Fibroblast of skin of left quadriceps (primary cell): Measurements from ENCODE around the gene NCOA1.
A peak's percentile ranks its signal among the peaks of the same experiment; 100 is the strongest.
"Not testable (repeated sequence)": the region's sequence is repeated elsewhere in the genome, so short reads cannot be mapped to it uniquely, and the experiment has no call there.

Source experiments
- DNase-seq, 2 experiments: peaks; one replicate each; pipeline ENCODE4 v3.0.0-alpha.2; 2013; ENCODE audit warnings: low read depth in 2 of 2

NCOA1 gene

DNA sequence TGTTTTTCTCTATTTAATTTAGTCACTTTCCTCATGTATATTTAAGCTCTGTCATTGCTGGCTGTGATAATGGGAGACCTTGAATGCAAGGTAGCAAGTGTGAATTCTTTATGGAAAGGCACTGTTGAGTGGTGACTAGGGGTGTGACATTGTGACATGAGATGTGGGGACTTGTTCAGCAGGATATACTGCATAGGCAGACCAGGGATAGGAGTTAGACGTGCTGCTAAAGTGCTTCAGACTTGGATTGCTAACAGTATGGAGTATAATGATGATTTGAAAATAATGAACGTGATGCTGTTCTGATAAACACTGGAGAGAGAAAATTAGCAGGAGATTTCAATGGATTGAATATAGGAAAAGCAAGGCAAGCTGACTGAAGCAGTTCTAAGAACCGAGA lies 135.1 kb downstream of the NCOA1 start:
- no peak for DNase-seq

DNA sequence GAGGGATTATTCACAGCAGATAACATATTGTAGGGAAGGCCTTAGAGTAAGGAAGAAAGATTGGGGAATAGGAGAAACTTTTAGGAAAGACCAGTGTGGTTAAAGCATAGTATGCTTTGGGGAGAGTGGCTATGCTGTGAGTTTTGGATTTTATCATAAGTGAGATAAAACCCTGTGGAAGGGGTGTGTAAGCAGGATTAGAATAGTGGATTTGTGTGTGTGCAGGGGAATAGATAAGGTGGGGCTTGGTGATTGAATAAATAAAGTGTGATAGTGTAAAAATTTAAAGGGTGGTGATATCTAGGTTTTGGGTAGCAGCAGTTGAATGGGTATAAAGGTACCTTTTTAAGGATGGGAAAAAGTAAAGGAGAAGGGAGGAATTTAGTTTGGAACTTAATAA lies 137.7 kb downstream of the NCOA1 start:
- no peak for DNase-seq

DNA sequence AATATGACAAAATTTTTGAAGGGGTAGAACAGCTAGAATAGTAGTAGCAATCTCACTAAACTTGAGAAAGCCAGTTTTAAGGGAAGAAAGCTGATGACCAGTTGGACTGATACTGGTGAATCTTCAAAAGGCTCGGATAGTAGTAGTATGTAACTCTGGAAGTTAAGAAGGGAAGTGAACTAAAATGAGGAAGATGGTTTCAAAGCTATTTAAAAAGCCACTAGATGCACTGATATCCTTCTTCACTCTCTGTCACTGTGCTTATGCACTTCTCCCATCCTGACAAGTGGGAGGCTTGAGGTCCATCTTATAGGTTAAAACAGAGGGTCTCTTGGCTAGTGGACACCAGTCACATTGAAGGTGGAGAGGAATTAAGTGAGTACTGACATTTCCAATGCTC lies 141.1 kb downstream of the NCOA1 start:
- DNase-seq, result no peak

DNA sequence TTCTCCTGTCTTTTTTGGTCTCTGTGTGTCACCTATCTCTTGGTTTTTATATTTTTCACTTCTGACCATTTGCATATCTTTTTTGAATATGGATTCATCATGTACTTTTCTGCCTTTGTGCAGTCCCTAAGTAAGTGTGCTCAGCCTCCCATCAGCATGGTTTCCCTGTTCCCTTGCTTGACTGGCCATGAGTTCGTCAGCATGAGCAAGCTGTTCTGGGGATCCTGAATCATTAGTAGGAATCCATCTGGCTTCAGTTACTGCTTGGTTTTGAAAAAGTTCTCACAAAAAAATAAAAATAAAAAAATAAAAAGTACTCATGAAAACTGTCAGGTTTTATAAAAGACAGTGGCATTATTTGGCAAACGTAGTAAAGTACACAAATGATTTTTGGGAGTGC lies 144.1 kb downstream of the NCOA1 start:
- peak in 1 of 2 experiments; percentile 7 for DNase-seq

DNA sequence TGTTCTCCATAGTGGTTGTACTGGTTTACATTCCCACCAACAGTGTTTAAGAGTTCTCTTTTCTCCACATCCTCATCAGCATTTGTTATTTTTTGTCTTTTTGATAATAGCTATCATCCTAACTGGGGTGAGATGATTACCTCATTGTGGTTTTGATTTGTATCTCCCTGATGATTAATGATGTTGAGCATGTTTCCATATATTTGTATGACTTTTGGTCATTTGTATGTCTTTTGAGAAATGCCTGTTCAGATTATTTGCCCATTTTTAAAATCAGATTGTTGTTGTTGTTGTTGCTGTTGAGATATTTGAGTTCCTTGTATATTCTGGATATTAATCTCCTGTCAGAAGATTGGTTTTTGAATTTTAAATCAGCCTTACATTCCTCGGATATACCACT lies 147.5 kb downstream of the NCOA1 start:
- no peak for DNase-seq

DNA sequence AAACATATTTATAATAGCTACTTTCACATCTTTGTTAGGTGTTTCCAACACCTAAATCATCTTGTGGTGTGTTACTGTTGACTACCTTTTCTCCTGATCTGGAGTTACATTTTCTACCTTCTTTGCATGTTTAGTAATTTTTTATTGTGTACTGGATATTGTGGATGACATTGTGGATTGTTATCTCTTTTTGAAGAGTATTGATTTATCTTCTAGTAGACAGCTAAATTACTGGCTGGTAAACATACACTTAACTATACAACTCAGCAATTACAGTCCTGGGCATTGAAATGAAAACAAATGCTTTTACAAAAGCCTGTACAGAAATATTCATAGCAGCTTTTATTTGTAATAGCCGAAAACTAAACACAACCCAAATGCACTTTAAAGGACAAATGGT lies 151.3 kb downstream of the NCOA1 start:
- no peak for DNase-seq

DNA sequence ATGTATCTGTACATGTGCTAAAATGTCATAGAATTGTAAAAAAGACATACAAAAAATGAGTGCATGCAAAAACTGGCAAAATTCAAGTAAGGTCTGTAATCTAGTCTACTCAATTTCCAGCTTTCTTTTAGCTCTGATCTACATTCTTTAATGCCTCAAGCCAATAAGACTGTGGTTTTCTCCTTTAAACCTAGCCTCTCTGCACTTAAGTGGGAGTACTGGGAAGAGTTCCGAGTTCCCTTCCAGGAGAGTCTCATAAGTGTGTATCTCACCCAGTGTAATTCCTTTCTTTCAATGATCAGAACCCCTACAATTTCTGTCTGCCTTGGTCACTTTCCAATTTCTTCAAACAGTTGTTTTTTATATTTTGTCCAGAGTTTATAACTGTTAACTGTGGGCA lies 152.0 kb downstream of the NCOA1 start:
- no peak for DNase-seq

DNA sequence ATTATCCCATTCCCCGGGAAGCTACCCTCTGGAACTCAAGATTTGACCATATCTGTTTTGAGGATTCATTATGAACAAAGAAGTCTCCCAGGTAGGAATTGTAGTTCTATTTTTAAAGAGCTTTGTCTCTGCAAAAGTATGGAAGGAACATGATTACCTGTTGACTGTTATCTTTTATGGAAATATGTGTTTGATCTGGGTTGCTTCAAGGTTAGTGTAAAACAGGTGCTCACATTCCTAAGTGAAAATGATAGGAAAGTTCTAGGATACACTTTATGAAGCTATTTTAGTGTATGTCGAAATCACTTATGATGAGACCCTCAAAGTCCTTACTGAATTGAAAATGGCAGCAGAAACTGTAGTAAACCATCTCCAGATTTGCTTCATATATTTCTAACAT lies 153.0 kb downstream of the NCOA1 start:
- DNase-seq, result no peak

DNA sequence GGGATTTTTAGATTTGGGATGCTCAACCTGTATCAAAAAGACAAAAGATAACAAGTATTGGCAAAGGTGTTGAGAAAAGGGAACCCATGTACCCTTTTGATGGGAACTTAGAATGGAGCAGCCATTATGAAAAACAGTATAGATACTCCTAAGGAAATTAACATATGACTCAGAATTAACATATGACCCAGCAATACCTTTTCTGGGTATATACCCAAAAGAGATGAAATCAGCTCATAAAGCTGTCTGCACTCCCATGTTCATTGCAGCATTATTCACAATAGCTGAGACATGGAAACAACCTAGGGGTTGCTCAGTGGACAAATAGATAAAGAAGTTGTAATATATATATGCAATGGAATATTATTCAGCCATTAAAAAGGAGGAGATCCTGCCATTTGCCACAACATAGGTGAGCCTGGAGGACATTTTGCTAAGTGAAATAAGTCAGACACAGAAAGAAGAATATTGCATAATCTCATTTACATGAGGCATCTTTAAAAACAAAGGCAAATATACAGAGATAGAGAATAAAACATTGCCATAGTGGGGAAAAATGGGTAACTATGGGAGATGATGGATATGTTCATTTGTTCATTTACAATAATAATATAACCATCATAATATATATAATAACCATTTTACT lies 160.1 kb downstream of the NCOA1 start:
- DNase-seq, result no peak

DNA sequence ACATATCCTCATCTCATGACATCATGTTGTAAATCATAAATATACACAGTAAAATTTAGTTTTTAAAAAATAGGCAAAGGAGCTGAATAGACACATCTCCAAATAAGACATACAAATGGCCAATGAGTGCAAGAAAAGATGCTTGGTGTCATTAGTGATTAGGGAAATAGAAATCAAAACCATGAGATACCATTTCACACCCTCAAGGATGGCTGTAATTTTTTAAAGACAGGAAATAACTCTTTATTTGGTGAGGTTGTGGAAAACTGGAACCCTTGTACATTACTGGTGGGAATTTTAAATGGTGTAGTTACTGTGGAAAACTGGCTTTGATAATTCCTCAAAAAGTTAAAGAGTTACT lies 160.6 kb downstream of the NCOA1 start:
- DNase-seq, result no peak

DNA sequence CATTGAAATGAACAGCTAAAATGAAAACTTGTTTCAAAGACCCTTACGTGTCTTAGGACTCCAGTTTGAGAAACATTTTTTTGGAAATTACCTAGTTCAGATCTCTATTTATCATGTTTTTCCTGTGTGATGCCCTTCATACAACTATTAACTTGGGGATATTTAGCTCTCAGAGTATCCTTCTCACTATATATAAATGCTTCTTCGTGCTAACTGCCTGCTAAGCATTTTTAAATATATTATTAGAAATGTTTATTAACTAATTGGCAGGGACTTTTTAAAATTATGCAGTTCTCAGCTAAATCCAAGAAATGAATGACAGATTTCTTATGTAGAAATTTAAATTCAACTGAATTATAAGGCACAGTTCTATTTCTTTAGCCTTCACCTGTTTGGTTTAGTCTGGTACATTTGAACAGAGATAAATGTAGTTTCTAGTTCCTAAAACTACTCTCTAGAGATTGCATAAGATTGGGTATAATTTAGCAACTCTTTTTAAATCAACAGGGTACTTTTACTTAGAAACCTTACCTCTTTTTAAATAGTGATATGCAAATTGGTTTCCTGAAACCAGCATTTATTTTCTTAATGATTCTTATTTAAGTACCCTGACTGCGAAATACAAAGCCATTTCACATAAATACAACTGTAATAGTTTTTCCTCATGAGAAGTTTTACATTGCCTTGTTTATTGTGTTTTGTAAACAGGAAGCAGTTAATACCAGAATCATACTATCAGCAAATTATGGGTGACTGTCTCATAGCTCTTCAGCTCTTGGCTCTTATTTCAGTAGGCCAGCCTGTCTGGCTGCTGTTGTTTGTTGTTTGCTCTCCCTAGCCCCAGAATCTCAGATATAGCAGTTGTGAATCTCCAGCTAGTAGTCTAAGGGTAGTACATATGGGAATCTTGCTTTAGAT lies 161.5 kb downstream of the NCOA1 start:
- DNase-seq, result no peak

DNA sequence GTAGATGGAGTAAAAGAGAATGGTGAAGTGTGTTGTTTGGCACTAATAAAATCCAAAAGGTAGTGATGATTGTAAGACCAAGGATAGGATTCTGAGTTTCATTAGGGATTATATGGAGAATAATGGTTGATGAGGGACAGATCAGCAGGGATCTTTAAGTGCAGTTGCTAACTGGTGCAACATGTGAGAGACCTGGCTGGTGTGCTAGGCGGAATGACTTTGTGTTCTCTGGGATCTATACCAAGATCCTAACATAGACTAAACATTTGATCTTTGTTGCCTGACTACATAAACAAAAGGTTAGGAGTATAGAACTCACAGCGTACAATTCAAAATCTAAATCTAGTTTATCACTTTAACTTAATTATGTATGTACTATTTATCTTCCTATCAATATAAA lies 166.8 kb downstream of the NCOA1 start:
- DNase-seq, result no peak

DNA sequence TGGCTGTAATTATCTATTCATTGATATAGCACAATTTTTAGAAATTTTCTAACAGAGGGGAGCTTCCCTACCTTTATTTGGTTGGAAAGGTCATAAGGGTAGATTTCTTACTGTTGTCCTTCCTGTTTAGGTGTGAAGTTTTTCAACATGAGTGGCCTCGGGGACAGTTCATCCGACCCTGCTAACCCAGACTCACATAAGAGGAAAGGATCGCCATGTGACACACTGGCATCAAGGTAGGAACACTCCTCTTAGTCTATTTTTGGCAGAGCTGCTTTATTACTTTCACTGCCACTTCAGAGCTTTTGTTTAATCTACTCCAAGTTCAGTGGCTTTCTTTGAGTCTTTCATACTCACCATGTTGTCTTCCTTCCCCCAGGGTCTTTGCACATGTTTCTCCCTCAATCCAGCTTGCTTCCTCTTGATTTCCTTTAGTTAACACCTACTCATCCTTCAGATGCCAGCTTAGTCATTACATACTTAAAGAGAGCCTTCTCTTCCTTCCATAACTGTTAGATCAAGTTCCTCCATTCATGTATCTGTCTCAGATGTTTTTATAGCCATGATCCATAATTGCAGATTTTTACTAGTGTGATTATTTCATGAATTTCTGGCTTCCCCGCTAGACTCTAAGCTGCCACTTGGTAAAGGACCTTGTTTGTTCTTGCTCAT lies 167.6 kb downstream of the NCOA1 start:
- no peak for DNase-seq

DNA sequence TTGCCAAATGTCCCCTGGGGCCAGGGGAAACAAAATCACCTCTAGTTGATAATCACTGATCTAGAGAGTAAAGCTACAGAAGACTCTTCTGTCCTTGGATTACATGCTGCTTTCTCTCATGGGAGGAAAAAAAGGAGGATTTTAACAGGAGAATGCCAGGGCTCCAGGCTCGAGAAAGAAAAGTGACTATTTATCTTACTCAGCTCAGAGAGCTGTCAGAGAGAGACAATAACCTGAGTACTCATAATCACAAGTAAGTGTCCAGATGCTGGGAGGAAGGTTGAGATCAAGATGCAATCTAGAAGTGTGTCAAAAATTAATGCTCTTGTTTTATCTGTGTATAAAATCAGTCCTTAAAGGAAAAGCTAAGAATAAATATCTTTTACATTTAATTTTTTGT lies 168.8 kb downstream of the NCOA1 start:
- DNase-seq, result no peak

DNA sequence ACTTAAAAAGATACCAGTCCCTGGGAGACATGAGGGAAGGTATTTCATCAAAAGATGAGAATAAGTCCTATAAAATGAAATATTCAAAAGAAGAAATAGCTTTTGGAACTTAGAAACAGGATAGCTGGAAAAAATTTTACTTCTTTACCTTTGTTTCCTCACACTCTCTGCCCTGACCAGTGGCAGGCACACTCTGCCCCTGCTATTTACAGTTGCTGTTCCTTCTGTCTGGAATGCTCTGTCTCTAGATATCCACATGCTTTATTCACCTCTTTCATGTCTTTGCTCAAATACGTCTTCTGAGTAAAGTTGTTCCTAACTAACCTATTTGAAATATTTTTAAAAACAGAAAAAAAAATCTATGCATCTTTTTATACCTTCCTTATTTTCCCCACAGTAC lies 176.5 kb downstream of the NCOA1 start:
- DNase-seq, result no peak

DNA sequence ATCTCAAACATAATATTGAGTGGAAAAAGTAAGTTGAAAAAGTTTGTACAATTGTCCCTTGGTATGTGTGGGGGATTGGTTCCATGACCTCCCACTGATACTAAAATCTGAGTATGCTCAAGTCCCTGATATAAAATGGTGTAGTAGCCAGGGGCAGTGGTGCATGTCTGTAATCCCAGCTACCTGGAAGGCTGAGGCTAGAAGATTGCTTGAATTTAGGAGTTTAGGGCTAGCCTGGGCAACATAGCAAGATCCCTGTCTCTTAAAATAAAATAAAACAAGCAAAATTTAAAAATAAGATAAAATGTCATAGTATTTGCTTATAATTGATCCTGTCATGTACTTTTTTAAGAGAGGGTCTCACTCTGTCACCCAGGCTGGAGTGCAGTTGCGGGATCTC lies 180.2 kb downstream of the NCOA1 start:
- DNase-seq, result no peak

DNA sequence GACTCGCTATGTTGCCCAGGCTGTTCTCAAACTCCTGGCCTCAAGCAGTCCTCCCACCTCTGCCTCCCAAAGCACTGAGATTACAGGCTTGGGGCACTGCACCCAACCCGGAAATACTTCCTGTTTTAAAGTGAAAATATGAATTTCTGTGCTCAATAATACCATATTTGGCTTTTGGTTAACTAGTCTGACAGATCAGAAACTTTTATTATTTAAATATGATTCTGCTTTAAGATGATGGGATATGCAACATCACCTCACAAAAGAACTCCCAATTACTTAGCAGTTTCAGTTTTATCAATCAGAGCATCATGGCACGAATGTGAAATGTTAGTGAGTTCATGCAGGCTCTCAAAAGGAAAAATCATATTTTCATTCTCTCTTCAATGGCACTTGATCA lies 181.5 kb downstream of the NCOA1 start:
- DNase-seq, result no peak

DNA sequence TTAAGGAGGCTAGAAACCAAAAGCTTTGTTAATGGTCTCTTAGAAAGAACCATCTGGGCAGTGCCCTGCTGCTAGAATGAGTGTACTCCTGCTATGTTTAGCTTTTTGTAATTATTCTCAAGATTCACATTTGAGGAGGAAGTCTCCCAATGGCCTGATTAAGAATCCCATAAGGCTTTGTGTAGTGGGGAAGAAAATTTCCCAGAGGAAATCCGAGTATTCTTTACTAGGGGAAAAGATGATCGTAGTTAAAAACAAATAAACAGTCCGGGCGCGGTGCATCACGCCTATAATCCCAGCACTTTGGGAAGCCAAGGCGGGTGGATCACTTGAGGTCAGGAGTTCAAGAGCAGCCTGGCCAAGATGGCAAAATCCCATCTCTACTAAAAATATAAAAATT lies 184.3 kb downstream of the NCOA1 start:
- no peak for DNase-seq

DNA sequence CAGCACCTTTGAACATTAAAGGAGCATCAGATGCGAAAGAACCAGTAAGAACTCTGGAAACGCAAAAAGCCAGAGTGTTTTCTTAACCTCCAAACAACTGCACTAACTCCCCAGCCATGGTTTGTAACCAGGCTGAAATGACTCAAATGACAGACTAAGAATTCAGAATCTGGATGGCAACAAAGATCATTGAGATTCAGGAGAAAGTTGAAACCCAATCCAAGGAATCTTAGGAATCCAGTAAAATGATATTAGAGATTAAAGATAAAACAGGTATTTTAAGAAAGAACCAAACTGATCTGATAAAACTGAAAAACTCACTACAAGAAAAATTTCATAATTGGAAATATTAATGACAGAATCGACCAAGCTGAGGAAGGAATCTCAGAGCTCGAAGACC lies 185.4 kb downstream of the NCOA1 start:
- no peak for DNase-seq

DNA sequence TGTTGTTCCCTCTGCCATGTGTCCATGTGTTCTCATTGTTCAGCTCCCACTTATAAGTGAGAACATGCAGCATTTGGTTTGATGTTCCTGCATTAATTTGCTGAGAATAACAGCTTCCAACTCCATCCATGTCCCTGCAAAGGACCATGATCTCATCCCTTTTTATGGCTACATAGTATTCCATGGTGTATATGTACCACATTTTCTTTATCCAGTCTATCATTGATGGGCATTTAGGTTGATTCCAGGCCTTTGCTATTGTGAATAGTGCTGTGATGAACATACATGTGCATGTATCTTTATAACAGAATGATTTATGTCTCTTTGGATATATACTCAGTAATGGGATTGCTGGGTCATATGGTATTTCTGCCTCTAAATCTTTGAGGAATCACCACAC lies 187.0 kb downstream of the NCOA1 start:
- not testable (repeated sequence) for DNase-seq

DNA sequence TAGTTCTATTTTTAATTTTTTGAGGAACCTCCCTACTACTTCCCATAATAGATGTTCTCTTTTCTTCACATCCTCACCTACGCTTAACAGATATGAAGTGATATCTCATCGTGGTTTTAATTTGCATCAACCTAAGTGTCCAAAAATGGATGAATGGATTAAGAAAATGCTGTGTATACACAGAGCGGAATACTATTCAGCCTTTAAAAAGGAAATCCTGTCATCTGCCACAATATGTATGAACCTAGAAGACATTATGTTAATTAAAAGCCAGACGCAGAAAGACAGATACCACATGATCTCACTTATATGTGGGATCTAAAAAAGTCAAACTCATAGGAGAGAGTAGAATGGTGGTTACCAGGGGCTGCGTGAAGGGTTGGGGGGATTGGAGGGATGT lies 189.1 kb downstream of the NCOA1 start:
- no peak for DNase-seq

DNA sequence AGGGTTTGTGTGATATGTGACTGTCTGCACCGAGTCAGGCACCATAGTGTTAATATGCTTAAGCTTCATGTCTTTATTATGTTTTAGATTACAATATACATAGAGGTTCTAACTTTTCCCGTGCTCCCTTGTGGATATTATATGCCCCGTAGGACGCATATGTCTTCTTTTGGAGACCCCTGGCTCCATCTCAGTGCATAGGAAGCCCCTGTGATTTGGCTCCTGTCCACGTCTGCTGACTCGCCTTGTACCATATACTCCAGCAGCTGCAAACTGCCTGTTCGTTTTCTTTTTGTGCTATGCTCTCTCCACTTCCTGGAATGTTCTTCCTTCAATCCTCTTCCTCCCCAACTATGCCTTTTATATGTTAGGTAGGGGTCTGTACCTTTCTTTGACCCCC lies 191.2 kb downstream of the NCOA1 start:
- DNase-seq, result no peak

DNA sequence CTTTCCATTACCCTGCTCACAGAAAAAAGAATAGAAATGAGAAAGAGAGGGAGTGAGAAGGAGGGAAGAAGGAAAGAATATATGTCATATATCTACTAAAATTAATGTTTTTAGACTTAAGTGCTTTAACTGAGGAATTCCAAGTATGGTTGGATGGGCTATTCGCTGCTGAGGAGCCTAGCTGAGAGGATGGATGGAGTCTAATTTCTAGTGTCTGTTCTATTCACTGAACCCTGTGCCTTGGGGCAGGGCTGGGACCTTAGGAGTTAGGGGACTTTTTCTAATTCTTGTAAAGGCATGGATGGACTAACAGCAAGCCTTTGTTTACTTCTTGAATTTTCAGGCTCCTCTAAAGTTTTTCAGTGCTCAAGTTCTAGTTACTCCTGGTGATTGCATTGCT lies 192.4 kb downstream of the NCOA1 start:
- DNase-seq, result no peak
